GM12875 (cell line): ENCODE measurements around the gene SEC14L6.

Source experiments
- H3K4me3 ChIP-seq: one replicate; pipeline ENCODE4 v1.5.1; 2011; ENCODE audit warnings: low read depth, low read length, control low read depth
- TF ChIP-seq, protein P1 (sequence below): IDR thresholded peaks from 2 replicates; pipeline ENCODE4 v1.5.1; 2011; ENCODE audit warnings: low read depth, mild to moderate bottlenecking, control low read depth, inconsistent platforms, low read length, moderate library complexity, borderline replicate concordance; ENCODE audit not compliant: insufficient read depth

The SEC14L6 gene

DNA sequence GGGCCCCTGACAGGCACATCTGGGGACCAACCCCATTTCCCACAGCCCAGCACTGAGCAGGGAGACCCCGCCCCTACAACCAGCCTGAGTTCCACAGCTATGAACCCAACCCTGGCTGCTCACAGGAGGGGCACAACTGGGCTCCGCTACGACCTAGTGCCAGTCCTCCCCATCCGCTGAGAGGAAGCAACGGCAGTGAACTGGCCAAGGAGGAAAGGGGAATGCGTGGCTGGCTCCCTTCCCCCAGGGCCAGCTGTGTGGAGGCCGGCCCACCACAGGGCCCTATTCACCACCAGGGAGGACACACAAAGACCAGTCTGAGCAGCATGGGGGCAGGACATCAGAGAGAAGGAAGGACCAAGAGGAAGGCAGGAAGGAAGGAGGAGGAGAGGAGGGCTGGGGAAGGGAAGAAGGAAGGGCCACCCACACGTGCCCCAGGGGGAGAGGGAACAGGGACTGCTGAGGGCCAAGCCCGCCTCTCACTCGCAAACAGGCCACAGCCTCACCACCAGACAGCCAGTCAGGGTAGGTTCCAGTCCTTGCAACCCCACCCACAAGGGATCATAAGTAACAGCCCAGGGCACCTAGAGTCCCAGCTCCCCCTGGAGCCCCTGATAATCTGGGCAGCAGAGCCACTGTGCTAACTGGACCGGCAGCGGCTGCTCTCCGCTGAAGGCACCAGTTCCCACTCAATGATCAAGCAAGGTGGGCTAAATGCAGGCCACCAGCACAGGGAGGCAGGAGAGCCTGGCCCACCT lies 36.4 kb upstream of the SEC14L6 start:
- TF ChIP-seq, protein P1, sequence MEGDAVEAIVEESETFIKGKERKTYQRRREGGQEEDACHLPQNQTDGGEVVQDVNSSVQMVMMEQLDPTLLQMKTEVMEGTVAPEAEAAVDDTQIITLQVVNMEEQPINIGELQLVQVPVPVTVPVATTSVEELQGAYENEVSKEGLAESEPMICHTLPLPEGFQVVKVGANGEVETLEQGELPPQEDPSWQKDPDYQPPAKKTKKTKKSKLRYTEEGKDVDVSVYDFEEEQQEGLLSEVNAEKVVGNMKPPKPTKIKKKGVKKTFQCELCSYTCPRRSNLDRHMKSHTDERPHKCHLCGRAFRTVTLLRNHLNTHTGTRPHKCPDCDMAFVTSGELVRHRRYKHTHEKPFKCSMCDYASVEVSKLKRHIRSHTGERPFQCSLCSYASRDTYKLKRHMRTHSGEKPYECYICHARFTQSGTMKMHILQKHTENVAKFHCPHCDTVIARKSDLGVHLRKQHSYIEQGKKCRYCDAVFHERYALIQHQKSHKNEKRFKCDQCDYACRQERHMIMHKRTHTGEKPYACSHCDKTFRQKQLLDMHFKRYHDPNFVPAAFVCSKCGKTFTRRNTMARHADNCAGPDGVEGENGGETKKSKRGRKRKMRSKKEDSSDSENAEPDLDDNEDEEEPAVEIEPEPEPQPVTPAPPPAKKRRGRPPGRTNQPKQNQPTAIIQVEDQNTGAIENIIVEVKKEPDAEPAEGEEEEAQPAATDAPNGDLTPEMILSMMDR, result no peak

DNA sequence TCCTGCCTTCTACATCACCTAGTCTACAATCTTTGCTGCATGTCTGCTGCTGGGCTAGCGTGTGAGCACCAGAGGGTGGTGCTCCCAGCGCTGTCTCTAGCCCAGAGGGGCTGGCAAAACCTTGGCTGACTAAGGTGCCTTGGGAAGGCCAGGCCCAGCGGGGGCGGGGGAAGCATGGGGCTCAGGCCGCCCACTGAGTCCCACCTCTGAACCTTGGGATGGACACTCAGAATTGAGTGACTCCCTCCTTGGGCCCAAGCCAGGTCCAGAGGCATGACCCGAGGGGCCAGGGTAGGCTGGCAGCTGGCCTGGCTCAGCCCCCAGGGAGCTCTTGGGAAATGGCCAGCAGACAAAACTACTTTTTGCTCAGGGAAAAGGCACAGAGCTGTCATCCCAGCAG lies 35.5 kb upstream of the SEC14L6 start:
- TF ChIP-seq, protein P1, result no peak

More for the DNA sequence above, 36.4 kb upstream of the SEC14L6 start:
- H3K4me3 ChIP-seq, result no peak overlapping the region

DNA sequence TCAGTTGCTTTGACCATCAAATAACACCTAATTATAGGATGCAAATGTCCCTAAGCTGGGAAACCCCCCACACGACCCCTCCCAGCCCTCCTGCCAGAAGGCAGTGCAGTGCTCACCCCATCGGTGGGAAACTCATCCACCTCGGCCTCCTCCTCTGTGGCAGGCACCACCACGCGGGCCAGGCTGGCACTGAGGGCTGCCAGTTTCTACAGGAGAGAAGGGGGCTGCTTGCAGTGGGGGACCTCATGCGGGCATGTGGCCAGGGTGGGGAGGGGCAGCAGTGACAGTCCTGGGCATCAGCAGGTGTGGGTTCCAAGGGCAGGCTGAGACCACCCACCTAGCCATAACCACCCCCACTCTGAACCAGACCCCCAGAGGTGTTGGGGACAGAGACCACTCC lies 34.4 kb upstream of the SEC14L6 start:
- TF ChIP-seq, protein P1, result no peak

More for the DNA sequence above, 35.5 kb upstream of the SEC14L6 start:
- H3K4me3 ChIP-seq, result no peak overlapping the region

DNA sequence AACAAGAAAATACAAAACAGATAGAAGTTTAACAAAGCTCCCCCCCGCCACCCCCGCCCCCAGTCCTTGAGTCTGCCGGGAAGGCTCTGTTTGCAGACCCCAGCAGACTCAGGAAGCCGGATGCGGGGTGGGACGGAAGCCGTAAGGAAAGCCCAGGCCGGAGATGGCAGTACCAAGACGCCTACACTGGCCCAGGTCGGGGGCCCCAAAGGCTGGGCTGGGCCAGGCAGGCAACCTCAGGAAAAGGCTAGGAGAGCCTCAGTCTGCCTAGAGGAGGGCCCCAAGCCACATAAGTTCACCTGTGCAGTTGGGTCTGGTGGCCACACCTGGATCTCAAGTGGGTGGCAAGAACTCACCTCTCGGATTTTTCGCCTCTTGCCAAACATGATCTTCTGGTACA lies 31.9 kb upstream of the SEC14L6 start:
- no peak overlapping the region for H3K4me3 ChIP-seq
- TF ChIP-seq, protein P1, result no peak

More for the DNA sequence above, 34.4 kb upstream of the SEC14L6 start:
- H3K4me3 ChIP-seq, result no peak overlapping the region

DNA sequence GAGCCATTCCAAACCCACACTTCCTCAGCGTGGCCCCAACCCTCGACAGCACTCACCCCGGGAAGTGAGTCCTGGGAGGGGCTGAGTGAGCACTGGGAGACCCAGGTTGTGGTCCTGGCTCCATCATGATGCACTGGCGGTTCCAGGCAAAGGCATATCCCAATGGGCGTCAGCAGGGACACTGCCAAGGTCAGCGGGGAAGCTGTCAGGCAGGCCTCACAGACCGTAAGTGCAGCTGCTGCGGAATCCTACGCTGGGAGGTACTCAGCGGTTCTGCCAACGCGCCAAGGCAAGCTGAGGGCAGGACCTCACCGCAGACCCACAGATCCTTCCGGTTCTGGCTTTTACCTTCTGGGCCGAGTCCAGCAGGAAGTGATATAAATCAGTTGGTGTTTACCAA lies 29.3 kb upstream of the SEC14L6 start:
- TF ChIP-seq, protein P1, result no peak
- H3K4me3 ChIP-seq, result no peak overlapping the region

DNA sequence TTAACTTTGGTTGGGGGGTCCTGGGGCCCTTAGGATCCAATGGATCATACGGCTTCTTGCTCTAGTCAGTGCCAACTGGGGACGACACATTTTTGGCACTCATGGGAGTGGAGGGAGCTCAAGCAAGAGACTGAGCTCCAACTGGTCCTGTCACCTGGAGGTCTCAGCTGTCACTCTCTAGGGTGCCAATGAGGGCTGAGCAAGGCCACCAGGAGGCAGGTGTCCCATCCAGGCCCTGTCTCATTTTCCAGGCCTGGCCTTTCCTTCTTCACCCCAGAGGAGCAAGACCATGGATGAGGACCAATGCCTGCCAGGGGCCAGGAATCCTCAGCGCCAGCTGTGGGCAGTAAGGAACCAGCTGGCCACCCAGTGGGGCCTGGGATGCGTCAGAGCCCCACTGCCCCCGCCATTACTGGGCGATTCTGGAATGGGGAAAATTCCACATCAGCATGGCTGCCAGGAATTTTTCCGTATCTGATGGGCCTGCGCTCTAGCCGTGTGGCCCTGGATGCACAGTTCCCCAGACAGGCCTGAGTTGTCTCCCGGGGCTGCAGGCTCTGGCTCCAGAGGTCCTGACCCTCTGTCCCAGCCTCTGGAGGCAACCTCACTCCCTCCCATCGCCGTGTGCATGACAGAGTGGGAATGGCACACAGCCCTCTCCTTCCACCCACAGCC lies 28.6 kb upstream of the SEC14L6 start:
- TF ChIP-seq, protein P1, result no peak
- H3K4me3 ChIP-seq, result no peak overlapping the region
